ENCODE results near the gene BANP.

DNA sequence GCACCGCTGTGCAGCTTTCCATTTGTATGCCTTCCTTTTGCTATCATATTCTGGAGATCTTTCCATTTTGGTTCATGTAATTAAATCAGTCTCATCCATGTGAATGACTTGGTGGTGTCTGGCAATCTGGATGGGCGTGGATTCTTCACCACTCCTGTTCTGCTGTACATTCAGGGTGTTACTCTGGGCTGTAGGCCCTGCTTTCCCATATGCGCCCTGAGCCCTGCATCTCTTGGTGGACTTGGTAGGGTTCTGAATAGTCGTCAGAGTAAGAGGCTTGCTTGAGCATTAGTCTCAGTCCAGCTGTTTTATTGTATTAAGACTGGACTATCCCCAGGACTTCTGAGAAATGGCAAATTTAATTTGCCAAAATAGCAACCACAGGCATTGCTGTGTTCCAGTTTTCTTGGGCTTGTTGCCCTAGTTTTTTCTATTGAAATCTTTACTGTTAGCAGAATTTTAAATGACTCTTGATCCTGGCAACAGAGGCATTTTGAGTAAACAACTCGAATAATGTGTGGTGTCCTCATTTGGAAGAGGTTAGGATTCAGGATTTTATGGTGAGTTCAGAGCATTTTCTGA, 14.9 kb downstream of the BANP start:
- TF ChIP-seq CTCF (conservative IDR thresholded peaks at IDR 0.05; ENCODE audit: low read depth, low read length) (no peak), EZH2 (IDR thresholded peaks at IDR 0.05; ENCODE audit: low read length, unreplicated experiment) (no peak)

Measured in PC-3 (cell line).